HG02981 (cell line): Measurements from ENCODE around the gene DDX20.

Experiments
- ATAC-seq: cut with Tn5 transposase; IDR thresholded peaks from one replicate; pipeline ENCODE4 v1.9.1; 2021; ENCODE audit warnings: mild to moderate bottlenecking, moderate library complexity; ENCODE audit not compliant: unreplicated experiment

The DDX20 gene, protein sequence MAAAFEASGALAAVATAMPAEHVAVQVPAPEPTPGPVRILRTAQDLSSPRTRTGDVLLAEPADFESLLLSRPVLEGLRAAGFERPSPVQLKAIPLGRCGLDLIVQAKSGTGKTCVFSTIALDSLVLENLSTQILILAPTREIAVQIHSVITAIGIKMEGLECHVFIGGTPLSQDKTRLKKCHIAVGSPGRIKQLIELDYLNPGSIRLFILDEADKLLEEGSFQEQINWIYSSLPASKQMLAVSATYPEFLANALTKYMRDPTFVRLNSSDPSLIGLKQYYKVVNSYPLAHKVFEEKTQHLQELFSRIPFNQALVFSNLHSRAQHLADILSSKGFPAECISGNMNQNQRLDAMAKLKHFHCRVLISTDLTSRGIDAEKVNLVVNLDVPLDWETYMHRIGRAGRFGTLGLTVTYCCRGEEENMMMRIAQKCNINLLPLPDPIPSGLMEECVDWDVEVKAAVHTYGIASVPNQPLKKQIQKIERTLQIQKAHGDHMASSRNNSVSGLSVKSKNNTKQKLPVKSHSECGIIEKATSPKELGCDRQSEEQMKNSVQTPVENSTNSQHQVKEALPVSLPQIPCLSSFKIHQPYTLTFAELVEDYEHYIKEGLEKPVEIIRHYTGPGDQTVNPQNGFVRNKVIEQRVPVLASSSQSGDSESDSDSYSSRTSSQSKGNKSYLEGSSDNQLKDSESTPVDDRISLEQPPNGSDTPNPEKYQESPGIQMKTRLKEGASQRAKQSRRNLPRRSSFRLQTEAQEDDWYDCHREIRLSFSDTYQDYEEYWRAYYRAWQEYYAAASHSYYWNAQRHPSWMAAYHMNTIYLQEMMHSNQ

GRCh38 chr1:111755331-111756123, at the start of gene DDX20:
Gene DDX20 (plus strand): TSS chr1:111755901. CDS start chr1:111755925, 24 bp downstream.
- ATAC-seq, result peak; percentile 85

- ATAC-seq, result no peak
Observed at GRCh38 chr1:111706921-111707320, 48.8 kb upstream of the DDX20 start.

- no peak for ATAC-seq
Observed at GRCh38 chr1:111707906-111708305, 47.8 kb upstream of the DDX20 start.

GRCh38 chr1:111709986-111710385, 45.7 kb upstream of the DDX20 start:
- ATAC-seq, result no peak

DNA sequence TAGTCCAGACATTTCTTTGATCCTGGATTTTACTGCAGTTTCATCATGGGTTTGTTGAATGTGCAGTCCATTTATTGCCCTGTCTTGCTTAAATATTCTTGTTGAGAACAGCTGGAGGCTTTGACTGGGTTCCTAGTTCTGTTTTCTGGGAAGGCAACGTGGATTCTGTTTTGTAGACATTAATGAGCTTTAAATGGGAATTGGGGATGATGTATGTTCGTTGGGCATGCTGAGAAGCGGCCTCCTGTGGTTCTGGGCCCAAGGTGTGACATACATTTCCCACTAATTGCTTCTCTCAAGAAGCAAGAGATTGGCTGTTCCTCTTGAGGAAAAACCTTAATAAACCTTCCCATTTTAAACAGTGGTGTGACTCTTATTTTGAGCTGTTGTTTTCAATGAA, 39.4 kb upstream of the DDX20 start:
- no peak for ATAC-seq

- no peak for ATAC-seq
Observed at GRCh38 chr1:111717450-111717849, 38.3 kb upstream of the DDX20 start.

DNA sequence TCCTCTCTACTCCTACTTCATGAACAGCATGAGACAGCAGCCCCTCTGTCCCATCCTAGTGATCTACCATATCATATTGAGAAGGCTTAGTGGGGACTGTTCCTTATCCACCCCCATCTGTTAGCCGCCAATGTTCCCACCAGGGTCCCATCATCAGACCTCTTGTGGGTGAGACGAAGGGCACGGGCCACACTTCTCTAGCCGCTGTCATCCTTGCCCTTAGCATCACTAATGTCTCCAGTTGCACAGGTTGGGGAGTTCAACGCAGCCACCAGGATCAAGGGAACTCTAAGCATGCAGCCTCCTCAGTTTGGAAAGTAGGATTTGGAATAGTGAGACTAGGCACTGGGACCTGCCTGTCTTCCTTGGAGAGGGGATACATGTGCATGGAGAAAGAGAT, 36.6 kb upstream of the DDX20 start:
- ATAC-seq, result no peak

- no peak for ATAC-seq
Observed at GRCh38 chr1:111719674-111720132, 36.0 kb upstream of the DDX20 start.

- no peak for ATAC-seq
Observed at GRCh38 chr1:111720274-111720976, 35.3 kb upstream of the DDX20 start.

- ATAC-seq, result no peak
Observed at GRCh38 chr1:111720977-111721786, 34.5 kb upstream of the DDX20 start.

DNA sequence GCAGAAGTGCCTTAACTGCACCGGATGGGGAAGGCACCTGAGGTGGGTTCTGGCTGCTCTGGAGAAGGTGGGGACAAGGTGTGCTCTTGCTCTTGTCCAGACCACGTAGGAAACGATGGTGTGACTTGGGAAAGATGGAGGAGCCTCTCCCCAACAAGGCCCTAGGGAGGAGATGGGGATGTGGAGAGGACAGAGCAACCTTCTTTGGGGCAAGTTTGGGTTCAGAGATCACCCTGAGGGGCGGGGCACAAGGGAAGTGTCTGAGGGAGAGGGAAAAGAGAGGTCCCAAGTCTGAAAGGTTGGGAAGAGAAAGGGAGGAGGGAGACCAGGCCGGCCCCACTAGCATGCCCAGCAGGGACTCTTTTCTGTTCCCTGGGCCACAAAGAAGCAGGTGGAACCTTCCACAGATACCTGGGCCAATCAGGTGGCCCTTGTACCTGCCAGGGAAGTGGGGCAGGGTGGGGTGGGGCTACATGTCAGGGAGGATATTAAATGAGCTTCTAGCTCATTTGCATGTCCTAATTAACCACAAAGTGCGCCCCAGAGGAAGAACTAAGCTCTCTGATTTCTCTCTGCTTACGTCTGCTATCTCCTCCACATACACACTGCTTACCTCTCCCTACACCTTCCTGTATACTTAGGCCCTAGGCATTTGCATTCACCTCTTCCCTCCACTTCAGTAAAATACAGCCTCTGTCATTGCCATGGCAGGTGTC, 32.5 kb upstream of the DDX20 start:
- no peak for ATAC-seq

GRCh38 chr1:111723871-111724270, 31.8 kb upstream of the DDX20 start:
- no peak for ATAC-seq

GRCh38 chr1:111725192-111725591, 30.5 kb upstream of the DDX20 start:
- no peak for ATAC-seq

- no peak for ATAC-seq
Observed at GRCh38 chr1:111727056-111727455, 28.6 kb upstream of the DDX20 start.

GRCh38 chr1:111729271-111729921, 26.3 kb upstream of the DDX20 start:
- ATAC-seq, result no peak

DNA sequence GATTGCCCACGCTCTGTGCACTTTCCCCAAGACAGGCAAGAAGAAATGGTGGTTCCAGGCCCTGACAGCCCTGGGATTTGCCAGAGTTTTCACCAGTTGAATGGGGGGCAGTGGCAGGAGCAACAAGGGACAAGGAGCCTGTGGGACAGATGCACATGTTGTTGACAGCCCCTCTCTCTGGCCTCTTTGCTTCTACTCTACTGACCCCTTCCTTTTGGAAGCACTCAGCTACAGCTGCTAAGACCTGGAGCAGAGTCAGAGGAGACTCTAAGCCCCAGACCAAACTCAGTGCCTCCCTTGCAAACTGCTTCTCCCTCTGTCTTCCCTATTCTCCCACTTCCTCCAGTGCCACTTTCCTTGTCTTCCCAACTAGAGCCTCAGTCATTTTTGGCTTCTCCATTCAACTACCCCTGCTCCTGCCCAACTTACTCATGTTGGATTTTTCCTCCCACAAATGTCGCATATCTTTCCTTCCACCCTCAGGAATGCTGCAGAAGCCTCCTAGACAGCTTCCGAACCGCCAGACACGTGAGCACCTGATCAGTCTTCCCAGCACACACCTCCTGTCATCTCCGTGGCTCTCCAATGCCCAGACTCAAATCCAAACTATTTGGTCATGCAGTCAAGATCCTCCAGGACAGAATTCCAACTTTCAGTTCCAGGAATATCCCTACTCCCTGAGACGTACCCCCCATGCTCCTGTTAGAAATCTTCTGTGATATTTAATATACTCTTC, 25.6 kb upstream of the DDX20 start:
- no peak for ATAC-seq

GRCh38 chr1:111730706-111731105, 25.0 kb upstream of the DDX20 start:
- no peak for ATAC-seq

GRCh38 chr1:111731956-111732355, 23.7 kb upstream of the DDX20 start:
- ATAC-seq, result no peak
